CD4-positive, alpha-beta T cell treated with Interleukin-4 for 1 hour (primary cell): Measurements from ENCODE around the gene CTSD.
"Not testable (repeated sequence)": the region's sequence is repeated elsewhere in the genome, so short reads cannot be mapped to it uniquely, and the experiment has no call there.

ENCODE experiments used
- DNase-seq, 2 donors: peaks; one replicate each; pipeline ENCODE4 v3.0.0-alpha.2; 2020 to 2022

Gene CTSD

DNA sequence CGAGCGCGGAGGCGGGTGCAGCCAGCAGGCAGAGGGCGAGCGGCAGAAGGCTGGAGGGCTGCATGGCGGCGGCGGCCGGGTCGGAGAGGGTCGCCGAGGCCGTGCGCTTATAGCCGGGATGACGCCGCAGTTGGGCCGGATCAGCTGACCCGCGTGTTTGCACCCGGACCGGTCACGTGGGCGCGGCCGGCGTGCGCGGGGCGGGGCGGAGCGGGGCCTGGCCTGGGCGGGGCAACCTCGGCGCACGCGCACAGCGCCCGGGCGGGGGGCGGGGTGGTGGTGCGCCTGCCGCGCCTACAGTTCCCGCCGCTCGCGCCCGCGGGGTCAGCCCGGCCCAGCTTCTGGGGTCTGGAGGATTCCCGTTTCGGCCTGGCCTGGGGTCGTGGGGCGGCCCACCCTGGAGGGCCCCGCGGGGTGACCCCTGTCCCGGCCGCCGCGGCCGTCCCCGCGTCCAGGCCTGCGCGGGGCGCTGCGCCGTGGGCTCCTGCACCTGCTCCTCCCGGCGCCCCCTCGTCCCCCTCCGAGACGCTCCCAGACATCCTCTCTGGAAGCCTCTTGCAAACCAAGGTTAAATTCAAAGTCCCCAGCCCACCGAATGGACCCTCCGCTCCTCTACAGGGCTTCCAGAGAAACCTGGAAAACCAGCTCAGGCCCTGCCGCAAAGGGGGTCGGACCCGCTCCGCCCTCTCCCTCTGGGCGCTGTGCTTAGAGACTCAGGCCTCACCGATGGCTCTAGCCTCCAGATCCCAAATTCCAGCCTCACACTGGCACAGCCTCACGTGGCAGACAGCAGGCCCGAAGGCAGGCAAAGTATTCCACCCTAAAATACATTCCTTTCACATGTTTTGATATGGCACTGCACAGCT is at the start of gene CTSD:
Gene CTSD, minus strand, starts transcription at position 132 of the 866 bp plus-strand sequence. Its CDS starts 68 bp downstream, at position 64.
- DNase-seq = peak; percentile 83 to 86

DNA sequence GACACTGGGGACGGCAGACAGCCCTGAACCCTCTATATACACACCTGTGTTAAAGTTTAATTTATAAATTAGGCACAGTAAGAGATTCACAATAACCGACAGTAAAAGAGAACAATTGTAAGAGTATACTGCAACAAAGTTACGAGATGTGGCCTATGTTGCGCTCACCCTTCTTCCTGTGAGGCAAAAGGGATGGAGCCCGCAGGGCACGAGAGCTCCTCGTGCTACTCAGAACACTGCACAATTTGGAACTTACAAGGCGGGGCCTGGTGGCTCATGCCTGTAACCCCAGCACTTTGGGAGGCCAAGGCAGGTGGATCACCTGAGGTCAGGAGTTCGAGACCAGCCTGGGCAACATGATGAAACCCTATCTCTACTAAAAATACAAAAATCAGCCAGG is 49.6 kb upstream of the CTSD start:
- DNase-seq = not testable (repeated sequence)

DNA sequence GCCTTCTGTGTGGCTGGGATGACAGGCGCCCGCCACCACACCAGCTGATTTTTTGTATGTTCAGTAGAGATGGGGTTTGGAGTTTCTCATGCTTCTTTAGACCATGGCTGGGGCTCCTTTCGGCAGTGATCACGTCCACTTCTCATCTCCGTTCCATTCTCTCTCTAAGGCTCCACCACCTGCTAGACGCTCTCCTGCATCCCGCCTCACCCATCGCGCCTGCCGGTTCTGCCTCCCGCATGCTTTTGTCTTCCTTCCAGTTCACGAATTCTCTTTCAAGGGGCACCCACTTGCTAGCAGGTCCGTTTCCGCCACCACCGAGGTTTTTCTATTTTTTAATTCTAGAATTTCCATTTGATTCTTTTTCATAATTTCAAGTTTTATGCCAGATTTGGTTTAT is 49.1 kb upstream of the CTSD start:
- DNase-seq = no peak

GRCh38 chr11:1812274-1812673 is 48.5 kb upstream of the CTSD start:
- no peak for DNase-seq

- DNase-seq = peak in 1 of 2 donors; percentile 19
Measured at GRCh38 chr11:1810761-1811160, 47.0 kb upstream of the CTSD start.

DNA sequence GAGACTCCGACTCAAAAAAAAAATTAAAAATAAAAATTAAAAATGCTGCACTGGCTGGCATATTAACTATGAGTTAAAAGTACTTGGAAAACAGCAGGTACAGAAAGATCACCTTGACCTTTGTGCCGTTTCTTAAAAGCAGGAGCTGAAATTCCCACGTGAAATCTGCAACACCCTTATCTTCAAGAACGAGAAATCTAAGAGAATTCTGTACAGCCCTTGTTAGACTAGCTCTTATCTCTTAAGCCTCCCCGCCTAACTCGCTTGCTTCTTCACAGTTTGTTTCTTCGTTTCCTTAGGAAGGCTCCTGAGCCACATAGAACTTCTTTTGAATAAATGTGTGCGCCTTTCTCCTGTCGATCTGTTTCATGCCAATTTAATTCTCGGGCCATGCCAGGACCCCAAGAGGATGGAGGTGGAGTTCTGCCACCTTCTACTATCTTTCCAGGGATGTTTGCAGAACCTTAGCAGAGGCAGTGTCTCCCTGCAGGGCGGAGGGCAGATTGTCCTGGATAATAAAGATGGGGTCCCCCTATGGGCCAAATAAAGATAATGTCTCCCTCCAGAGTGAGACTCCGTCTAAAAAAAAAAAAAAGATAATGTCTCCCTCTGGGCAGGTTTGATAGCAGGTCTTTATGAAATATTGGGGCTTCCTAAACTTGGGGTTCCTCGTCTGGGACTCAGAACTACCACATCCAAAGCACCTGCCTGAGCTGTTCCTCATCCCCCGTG is 43.7 kb upstream of the CTSD start:
- DNase-seq = no peak

DNA sequence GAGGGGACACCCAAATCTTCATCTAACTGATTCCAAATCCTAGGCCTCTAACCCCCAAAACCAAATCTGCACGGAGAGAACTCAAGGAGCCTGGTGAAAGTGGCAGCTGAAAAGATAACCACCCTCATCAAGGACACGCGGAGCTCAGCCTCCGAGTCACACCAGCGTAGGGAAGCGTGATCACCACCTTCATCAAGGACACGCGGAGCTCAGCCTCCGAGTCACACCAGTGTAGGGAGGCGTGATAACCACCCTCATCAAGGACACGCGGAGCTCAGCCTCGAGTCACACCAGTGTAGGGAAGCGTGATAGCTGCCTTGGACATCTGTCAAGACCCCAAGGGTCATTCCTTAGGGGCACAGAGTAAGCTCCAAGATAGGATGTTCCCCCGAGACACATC is 41.8 kb upstream of the CTSD start:
- no peak for DNase-seq

DNA sequence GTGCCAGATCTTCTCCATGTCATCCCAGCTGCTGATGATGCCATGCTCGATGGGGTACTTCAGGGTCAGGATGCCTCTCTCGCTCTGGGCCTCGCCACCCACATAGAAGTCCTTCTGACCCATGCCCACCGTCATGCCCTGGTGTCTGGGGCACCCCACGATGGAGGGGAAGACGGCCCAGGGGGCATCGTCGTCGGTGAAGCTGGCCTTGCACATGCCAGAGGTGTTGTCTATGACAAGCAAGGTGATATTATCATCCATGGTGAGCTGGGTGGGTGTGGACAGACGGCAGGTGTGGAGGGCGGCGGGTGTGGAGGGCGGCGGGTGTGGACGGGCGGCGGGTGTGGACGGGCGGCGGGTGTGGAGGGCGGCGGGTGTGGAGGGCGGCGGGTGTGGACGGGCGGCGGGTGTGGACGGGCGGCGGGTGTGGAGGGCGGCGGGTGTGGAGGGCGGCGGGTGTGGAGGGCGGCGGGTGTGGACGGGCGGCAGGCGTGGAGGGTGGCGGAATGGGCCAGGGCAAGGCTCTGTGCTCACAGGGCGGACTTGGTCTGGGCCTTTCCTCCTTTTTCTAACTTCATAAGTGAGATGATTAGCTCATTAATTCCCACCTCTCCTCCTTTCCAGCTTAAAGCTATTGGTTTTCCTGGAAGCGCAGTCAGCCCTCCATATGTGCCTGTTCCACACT is 40.2 kb upstream of the CTSD start:
- DNase-seq = not testable (repeated sequence)

- no peak for DNase-seq
Measured at GRCh38 chr11:1803246-1803645, 39.5 kb upstream of the CTSD start.

GRCh38 chr11:1797391-1798125 is 33.8 kb upstream of the CTSD start:
- no peak for DNase-seq

DNA sequence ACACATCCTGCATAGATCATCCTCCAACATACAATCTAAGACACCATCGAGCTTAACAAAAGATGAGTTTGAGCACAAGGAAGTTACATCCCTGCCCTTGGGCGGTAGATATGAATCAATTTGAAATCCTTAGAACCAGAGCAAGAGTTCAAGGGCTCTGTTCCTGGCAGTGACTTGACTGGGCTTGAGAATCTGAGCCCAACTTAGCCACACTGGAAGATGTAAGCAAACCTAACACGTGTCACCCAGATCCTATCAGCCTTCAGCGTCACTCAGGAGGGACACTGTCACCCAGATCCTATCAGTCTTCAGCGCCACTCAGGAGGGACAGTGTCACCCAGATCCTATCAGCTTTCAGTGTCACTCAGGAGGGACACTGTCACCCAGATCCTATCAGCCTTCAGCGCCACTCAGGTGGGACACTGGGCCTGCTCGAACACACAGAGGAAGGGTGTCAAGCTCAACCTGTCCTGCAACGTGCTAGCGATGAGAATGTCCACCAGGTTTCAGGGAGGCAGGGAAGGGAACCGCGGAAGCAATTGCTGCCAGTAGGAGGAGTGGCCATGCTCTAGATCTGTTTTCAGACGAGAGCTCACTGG is 32.8 kb upstream of the CTSD start:
- DNase-seq = no peak

- DNase-seq = no peak
Measured at GRCh38 chr11:1793081-1793480, 29.4 kb upstream of the CTSD start.

DNA sequence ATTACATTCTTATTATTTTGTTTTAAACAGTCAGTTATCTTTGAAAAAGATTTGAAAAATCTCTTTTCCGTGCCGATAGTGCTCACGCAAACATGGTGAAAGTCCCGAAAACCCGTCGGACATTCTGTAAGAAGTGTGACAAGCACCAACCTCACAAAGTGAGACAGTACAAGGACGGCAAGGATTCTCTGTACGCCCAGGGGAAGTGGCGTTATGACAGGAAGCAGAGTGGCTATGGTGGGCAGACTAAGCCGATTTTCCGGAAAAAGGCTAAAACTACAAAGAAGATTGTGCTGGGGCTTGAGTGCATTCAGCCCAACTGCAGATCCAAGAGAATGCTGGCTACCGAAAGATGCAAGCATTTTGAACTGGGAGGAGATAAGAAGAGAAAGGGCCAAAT is 28.7 kb upstream of the CTSD start:
- no peak for DNase-seq

GRCh38 chr11:1791912-1792311 is 28.2 kb upstream of the CTSD start:
- DNase-seq = no peak

DNA sequence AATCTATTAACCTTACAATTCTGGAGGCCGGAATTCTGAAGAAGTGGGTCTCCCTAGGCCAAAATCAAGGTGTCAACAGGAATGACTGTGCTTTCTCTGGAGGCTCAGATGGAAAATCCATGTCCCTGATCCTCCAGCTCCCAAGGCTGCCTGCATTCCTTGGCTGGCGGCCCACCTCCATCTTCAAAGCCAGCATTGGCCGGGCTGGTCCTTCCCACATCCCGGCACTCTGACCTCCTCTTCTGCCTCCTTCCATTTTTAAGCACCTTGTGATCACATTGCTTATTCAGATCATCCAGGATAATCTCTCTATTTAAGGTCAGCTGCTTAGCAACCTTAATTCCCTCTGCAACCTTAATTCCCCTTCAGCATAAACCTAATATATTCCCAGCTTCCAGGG is 22.7 kb upstream of the CTSD start:
- no peak for DNase-seq

DNA sequence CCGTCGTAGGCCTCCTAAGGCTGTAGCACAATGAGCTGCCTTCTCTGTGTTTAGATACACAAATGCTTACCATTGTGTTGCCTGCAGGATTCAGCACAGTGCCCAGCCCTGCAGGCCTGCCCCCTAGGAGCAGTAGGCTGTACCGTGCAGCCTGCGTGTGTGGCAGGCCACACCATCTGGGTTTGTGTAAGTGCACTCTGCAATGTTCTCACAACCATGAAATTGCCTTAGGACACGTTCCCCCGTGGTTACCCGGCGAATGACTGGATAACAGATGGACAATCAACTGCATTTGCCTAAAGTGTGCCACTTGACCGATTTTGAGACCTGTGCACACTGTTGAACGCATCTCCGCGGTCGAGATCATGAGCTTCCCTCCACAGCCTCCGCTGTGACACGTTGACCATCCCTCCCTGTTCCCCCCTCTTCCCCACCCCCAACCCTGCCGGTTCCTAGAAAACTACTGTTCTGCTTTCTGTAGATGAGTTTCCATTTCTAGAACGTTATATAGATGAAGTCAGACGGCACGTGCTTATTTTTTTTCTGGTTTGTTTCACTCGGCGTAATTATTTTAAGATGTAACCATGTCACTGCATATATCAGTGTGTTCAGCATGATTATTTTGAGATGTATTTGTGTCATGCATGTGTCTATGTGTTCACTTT is 22.2 kb upstream of the CTSD start:
- peak in 1 of 2 donors; percentile 53 for DNase-seq

DNA sequence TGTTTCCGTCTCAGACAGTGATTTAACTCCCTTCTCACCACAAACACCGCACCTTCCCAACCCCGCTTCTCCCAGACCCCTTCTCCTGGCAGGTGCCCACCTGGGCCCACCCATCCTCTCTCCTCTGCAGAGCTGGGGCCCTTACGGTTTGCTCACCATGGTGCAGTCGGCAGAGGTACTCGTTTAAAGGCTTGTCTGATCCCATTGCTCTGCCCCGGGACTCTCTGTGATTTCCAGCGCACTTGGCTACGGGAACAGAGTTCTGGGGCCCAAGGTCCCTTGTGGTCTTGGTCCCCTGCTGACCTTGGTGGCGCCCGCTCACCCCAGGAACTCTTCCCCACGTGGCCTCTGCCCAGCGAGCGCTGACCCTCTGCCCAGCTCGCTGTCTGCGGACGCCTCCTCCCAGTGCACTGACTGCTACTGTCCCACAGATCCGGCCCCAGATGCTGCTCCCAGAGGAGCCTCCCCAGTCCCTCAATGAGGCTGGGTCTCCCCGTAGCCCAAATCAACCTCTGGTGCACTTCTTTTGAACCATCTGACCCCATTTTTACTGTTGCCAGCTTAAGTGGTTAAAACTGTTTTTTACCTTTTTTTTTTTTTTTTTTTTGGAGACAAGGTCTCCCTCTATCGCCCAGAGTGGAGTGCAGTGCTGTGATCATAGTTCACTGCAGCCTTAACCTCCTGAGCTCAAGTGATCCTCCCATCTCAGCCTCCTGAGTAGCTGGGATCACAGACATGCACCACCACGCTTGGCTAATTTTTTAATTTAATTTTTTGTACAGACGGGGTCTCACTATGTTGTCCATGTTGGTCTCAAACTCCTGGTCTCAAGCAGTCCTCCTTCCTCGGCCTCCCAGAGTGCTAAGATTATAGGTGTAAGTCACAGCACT is 21.3 kb upstream of the CTSD start:
- no peak for DNase-seq

GRCh38 chr11:1783725-1784529 is 20.2 kb upstream of the CTSD start:
- no peak for DNase-seq

- DNase-seq = peak in 1 of 2 donors; percentile 62
Measured at GRCh38 chr11:1782831-1783724, 19.4 kb upstream of the CTSD start.
